ENCODE measurements around the gene PHPT1.
"Not testable (repeated sequence)": the region's sequence is repeated elsewhere in the genome, so short reads cannot be mapped to it uniquely, and the experiment has no call there.

PHPT1 gene

GRCh38 chr9:136856541-136857141, 7.4 kb downstream of the PHPT1 start:
- in situ Hi-C loops (cut with MboI; ENCODE audit: low pct_unique_long_range_greater_than_20kb, low sequenced_read_pairs) = no loop called here
- DNase-seq = no peak

GRCh38 chr9:136857166-136857565, 8.0 kb downstream of the PHPT1 start:
- no peak for DNase-seq
- in situ Hi-C loops (cut with MboI; ENCODE audit: low pct_unique_long_range_greater_than_20kb, low sequenced_read_pairs) = no loop called here

GRCh38 chr9:136857581-136858412, 8.6 kb downstream of the PHPT1 start:
- no peak for DNase-seq
- in situ Hi-C loops (cut with MboI; ENCODE audit: low pct_unique_long_range_greater_than_20kb, low sequenced_read_pairs) = no loop called here

GRCh38 chr9:136858452-136858843, 9.2 kb downstream of the PHPT1 start:
- in situ Hi-C loops (cut with MboI; ENCODE audit: low pct_unique_long_range_greater_than_20kb, low sequenced_read_pairs) = no loop called here
- no peak for DNase-seq

GRCh38 chr9:136858844-136859757, 9.9 kb downstream of the PHPT1 start:
- in situ Hi-C loops (cut with MboI; ENCODE audit: low pct_unique_long_range_greater_than_20kb, low sequenced_read_pairs) = no loop called here
- no peak for DNase-seq

GRCh38 chr9:136860529-136860928, 11.3 kb downstream of the PHPT1 start:
- DNase-seq = no peak
- in situ Hi-C loops (cut with MboI; ENCODE audit: low pct_unique_long_range_greater_than_20kb, low sequenced_read_pairs) = no loop called here

- DNase-seq = no peak
- in situ Hi-C loops (cut with MboI; ENCODE audit: low pct_unique_long_range_greater_than_20kb, low sequenced_read_pairs) = no loop called here
These were observed 12.0 kb downstream of the PHPT1 start for GRCh38 chr9:136860933-136861873.

GRCh38 chr9:136861874-136862457, 12.8 kb downstream of the PHPT1 start:
- DNase-seq = no peak
- in situ Hi-C loops (cut with MboI; ENCODE audit: low pct_unique_long_range_greater_than_20kb, low sequenced_read_pairs) = no loop called here

- in situ Hi-C loops (cut with MboI; ENCODE audit: low pct_unique_long_range_greater_than_20kb, low sequenced_read_pairs) = no loop called here
- DNase-seq = no peak
These were observed 13.8 kb downstream of the PHPT1 start for GRCh38 chr9:136862849-136863622.

- no peak for DNase-seq
- in situ Hi-C loops (cut with MboI; ENCODE audit: low pct_unique_long_range_greater_than_20kb, low sequenced_read_pairs) = no loop called here
These were observed 14.5 kb downstream of the PHPT1 start for GRCh38 chr9:136863623-136864273.

GRCh38 chr9:136865041-136865767, 16.0 kb downstream of the PHPT1 start:
- no peak for DNase-seq
- in situ Hi-C loops (cut with MboI; ENCODE audit: low pct_unique_long_range_greater_than_20kb, low sequenced_read_pairs) = no loop called here

GRCh38 chr9:136865768-136866103, 16.5 kb downstream of the PHPT1 start:
- in situ Hi-C loops (cut with MboI; ENCODE audit: low pct_unique_long_range_greater_than_20kb, low sequenced_read_pairs) = no loop called here
- no peak for DNase-seq

- DNase-seq; in situ Hi-C loops (cut with MboI; ENCODE audit: low pct_unique_long_range_greater_than_20kb, low sequenced_read_pairs): not testable (repeated sequence)
These were observed 17.8 kb downstream of the PHPT1 start for GRCh38 chr9:136866898-136867421.

- no peak for DNase-seq
- in situ Hi-C loops (cut with MboI; ENCODE audit: low pct_unique_long_range_greater_than_20kb, low sequenced_read_pairs) = no loop called here
These were observed 18.3 kb downstream of the PHPT1 start for GRCh38 chr9:136867480-136867879.

GRCh38 chr9:136867917-136868316, 18.7 kb downstream of the PHPT1 start:
- in situ Hi-C loops (cut with MboI; ENCODE audit: low pct_unique_long_range_greater_than_20kb, low sequenced_read_pairs) = no loop called here
- DNase-seq = no peak

GRCh38 chr9:136868644-136869043, 19.4 kb downstream of the PHPT1 start:
- in situ Hi-C loops (cut with MboI; ENCODE audit: low pct_unique_long_range_greater_than_20kb, low sequenced_read_pairs) = no loop called here
- DNase-seq = no peak

Measured in KBM-7 (cell line).